SW480 (cell line): ENCODE measurements around the gene SPSB1.

Experiments
- DNase-seq: peaks from one replicate; pipeline ENCODE4 v3.0.0-alpha.2; 2016; ENCODE audit warnings: low spot score

The SPSB1 gene

GRCh38 chr1:9391620-9392019 lies 98.9 kb downstream of the SPSB1 start:
- DNase-seq, result no peak

DNA sequence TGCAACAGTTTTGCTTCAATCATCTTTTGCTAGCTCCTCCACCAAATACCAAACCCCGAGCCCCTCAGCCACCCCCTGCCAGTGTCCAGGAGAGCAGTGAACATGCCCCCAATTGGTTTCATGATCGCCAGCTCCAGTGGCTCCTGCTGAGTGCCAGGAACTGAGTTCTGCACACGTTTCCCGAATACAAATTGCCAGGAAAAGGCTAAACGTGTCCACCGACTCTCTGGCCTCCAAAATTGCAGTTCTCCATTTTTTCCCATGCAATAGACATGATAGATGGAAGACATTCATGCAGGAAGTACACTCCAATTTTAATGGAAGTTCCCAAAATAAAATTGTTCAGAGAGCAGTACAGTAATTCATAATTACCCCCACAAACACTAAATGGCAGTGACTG lies 101.3 kb downstream of the SPSB1 start:
- no peak for DNase-seq

DNA sequence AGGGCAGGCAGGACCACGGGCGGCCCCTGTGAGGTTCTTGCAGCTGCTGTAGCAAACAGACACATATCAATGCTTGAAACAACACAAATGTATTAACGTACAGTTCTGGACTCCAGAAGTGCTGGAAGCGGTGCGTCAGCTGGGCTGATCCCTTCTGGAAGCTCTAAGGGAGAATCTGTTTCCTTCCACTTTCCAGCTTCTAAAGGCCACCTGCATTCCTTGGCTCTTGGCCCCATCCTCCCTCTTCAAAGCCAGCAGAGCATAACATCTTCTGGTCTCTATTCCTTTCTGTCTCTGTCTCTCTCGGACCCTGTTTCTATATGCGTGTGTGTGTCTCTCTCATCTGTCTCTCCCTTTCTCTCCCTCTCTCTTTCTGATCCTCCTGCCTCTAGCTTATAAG lies 102.3 kb downstream of the SPSB1 start:
- no peak for DNase-seq

- DNase-seq, result no peak
Measured at GRCh38 chr1:9397047-9397446, 104.4 kb downstream of the SPSB1 start.

GRCh38 chr1:9397997-9398526 lies 105.4 kb downstream of the SPSB1 start:
- no peak for DNase-seq

DNA sequence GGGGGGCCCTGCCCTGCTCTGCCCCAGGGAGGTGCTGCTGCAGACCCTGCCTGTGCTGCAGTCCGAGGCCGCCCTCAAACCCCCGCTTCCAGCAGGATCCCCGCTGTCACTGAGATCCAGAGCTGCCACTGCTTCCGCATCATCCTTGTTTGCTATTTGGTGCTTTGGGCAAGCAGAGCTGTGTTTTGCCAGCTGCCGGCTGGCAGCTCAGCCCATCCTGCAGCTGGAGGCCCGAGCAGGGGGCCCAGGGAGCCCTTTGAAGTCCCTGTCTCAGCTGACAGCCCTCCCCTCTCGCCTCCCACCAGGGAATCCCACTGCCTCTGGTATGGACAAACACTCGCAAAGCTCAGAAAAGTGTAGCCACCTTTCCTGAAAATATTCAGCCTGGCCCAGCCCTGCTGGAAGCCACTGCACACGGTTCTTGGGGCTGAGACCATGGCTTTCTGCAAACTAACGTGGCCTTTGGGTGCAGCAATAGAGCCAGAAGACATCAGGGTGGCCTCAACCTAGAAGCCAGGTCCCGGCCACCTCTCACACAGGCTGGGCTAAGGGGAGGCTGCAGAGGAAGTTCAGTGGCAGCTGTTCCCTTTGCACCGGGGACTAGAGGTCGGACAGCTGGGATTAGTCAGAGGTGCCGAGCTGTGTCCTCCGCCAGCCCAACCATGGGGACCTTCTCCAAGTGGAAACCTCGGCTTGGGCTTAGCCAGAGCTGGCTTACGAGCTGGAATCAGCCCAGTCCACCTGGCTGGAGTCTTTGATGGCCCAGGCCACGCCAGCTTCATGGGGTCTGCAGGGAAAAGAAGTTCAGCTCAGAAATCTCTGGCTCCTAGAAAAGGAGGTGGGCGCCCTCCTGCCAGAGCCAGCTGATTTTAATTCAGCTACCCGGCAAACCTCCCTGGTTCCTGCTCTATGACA lies 107.1 kb downstream of the SPSB1 start:
- DNase-seq, result peak; percentile 67

- peak; percentile 29 for DNase-seq
Measured at GRCh38 chr1:9400425-9401079, 107.9 kb downstream of the SPSB1 start.

DNA sequence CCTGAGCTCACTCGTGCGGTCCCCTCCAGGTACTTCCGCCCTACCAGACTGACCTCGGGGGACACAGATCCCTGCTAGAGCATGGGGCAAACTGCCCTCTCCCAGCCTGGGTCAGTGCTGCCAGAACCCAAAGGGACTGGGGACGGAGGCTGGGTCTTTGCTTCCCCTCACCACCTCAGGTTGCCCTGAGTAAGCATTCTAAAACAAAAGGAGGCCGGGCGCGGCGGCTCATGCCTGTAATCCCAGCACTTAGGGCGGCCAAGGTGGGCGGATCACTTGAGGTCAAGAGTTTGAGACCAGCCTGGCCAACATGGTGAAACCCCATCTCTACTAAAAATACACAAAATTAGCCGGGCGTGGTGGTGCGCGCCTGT lies 108.4 kb downstream of the SPSB1 start:
- DNase-seq, result no peak

DNA sequence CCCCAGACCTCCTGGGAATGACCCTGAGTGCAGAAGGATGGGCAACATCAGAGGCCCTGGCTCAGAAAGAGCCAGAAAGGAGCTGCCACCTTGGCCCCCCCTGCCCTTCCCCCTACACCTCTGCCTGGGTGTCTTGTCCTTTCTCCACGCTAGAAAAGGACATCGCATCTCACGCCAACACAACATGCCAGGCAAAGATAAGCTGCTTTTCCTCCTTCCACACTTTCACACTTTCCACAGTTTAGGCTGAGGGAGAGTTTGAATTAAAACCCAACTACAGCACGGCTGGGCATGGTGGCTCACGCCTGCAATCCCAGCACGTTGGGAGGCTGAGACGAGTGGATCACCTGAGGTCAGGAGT lies 109.5 kb downstream of the SPSB1 start:
- DNase-seq, result no peak

- DNase-seq, result no peak
Measured at GRCh38 chr1:9402717-9403225, 110.1 kb downstream of the SPSB1 start.

- no peak for DNase-seq
Measured at GRCh38 chr1:9404117-9404914, 111.6 kb downstream of the SPSB1 start.

- no peak for DNase-seq
Measured at GRCh38 chr1:9406111-9406510, 113.4 kb downstream of the SPSB1 start.

GRCh38 chr1:9410737-9411297 lies 118.1 kb downstream of the SPSB1 start:
- DNase-seq, result no peak

DNA sequence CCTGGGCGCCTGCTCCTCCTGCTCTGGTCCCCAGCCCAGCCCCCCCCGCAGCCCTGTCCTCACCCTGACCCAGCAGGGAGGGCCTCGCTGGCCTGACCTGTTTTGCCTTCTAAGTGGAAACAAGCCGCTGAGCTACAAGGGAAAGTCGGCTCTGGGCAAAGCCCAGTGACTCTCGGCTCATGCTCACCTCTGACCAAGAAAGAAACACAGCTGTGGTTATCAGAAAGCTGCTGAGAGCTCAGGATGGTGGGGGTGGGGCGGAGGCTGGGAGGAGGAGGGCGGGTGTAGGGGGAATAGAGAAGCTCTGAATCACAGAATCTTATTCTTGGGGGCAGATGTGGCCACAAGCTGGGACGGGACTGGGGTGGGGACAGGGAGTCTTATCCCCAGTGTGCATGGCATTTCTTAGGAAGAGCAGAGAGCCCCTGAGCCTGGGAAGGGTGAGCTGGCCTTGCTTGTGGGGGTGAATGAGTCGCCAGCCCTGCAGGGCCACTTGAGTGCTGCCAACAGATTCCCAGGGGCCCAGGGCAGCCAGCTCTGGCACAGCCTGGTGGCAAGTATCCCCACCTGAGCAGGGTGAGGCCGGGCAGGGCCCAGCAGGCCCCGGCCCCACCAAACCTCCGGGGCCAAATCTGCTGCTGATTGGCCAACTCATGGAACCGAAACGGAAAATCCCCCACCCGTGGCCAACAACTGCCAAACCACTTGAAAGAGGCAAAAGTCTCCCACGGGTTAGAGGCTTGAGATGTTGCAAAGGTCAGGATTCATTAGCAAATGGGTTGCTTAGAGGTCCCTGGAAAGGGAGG lies 120.6 kb downstream of the SPSB1 start:
- peak; percentile 85 for DNase-seq

- no peak for DNase-seq
Measured at GRCh38 chr1:9413877-9414213, 121.2 kb downstream of the SPSB1 start.

GRCh38 chr1:9416506-9416905 lies 123.8 kb downstream of the SPSB1 start:
- DNase-seq, result no peak

- DNase-seq, result no peak
Measured at GRCh38 chr1:9416918-9417500, 124.3 kb downstream of the SPSB1 start.

DNA sequence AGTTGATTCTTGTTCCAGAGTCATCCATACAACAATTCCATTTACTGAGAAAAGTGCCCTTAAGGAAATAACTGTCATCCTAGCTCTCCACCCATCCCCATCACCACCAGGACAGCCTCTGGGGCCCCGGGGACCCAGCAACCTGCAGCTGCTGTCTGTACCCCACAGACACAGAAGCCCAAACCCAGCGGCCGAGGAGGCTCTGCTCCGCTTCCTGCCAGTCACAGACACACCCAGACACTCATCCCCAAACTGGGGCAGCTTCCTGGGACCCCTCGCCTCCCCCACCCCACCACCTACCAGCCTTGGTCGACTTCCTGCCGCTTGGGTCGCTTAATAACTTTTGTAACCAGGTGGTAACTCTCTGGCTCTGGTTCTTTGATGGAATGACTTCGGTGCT lies 125.0 kb downstream of the SPSB1 start:
- no peak for DNase-seq

- no peak for DNase-seq
Measured at GRCh38 chr1:9418851-9419250, 126.2 kb downstream of the SPSB1 start.
